NCI-H345 treated with DMSO at 0.1 percent for 48 hours (cell line): ENCODE measurements around the gene ADSS2.
"Not testable (repeated sequence)": the region's sequence is repeated elsewhere in the genome, so short reads cannot be mapped to it uniquely, and the experiment has no call there.

ENCODE experiments used
- DNase-seq: peaks from one replicate; lab custom pipeline; 2025; ENCODE audit not compliant: unreplicated experiment; lab: John Stamatoyannopoulos, UW

The ADSS2 gene

DNA sequence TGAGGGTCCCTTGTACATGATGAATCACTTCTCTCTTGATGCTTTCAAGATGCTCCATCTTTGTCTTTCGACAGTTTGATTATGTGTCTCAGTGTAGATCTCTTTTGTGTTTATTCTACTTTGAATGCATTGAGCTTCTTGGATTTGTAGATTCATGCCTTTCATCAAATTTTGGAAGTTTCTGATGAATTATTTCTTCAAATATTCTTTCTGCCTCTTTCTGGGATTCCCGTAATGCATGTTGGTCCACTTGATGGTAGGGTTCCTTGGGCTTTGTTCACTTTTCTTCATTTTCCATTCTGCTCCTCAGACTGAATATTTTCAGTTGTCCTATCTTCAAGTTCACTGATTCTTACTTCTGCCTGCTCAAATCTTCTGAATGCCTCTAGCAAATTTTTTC is 50.7 kb downstream of the ADSS2 start:
- no peak for DNase-seq

DNA sequence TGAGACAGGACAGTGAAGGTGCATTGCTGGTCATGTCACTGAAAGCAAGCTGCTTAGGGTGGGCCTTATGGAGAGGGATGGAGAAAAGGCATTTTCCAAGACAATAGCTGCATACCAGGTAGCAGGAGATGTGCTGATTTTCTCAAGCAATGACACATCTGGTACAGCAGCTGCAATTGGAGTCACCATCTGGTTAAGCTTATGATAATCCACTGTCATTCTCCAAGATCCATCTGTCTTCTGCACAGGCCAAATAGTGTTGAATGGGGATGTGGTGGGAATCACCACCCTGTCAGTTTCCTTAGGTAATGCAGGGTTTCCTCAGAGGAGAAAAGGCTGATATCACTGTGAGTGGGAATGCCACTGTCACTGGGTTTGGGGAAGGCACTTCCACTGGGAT is 54.6 kb downstream of the ADSS2 start:
- no peak for DNase-seq

DNA sequence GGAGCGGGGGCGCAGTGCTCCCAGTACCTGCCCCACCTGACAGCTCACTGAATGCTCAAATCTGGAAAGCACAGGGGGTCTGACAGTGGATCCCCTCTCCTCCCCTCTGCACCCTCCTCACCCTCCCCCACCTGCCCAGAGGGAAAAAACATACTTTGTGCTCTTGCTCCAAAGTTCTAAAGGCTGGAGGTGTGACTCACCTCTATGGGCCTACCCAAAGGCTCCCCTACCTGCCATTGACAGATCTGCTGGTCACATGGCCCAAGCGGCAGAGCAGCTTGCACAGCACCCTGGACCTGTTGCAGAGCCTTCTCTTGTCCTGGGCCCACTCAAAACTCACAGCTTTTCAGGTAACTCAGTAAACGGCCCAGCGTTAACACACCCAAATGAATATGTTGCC is 55.7 kb downstream of the ADSS2 start:
- no peak for DNase-seq

DNA sequence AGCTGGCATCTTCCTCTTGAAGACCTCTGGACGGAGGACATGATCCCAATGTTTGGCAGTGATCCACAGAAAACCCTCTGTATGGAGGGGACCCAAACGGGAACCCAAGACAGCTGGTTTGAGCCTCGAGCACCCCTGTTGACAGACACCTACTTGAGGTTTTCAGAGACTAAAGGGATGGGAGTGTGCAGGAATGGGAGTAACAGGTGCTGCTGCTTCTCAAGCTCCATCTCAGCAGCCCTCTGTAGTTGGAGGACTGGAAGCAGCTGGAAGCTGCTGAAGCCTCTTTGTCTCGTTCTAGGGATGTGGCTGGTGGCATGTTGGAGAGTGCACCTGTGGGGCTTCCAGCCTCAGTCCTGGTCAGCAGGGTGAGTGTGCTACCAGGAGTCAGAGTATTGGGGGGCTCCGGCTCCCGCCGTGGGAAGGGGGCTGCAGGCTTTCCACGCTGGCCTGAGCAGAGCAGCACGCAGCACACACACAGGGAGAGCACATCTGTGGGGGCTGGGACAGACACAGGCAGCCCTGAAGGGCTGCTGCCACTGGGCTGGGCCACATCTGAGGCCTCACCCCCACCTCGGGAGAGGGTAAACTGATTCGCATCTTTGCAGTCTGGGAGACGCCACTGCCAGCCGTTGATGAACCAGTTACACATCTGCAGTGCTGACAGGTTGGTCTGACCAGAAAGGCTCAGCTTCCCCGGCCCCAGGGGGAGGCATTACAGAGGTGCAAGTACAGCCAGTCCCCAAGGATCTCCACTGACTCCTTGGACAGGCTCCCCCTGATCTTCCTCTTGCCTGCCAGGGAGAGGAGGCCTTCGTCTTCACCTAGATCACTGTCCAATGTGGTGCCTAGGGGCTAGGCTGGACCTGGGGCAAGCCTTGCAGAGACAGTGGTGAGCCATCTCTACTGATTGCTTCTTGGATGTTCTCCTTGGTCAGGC is 56.6 kb downstream of the ADSS2 start:
- no peak for DNase-seq

DNA sequence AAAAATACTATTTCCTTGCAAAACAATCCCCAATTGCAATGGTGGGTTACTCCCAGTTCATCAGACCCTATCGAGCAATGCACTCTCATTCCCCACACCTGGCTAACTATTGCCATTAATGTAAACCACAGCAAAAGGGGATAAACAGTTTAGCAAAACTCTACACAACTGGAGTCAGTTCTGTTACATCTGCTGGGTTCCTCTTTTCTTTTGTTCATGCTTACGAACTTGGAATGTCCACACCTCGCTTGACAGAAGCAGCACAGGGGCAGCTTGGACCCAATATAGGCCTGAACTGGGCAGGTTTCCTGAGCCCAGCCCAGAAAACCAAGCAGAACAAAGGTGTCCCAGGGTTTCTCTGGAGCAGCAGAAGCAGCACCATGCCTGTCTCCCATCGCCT is 57.4 kb downstream of the ADSS2 start:
- no peak for DNase-seq

DNA sequence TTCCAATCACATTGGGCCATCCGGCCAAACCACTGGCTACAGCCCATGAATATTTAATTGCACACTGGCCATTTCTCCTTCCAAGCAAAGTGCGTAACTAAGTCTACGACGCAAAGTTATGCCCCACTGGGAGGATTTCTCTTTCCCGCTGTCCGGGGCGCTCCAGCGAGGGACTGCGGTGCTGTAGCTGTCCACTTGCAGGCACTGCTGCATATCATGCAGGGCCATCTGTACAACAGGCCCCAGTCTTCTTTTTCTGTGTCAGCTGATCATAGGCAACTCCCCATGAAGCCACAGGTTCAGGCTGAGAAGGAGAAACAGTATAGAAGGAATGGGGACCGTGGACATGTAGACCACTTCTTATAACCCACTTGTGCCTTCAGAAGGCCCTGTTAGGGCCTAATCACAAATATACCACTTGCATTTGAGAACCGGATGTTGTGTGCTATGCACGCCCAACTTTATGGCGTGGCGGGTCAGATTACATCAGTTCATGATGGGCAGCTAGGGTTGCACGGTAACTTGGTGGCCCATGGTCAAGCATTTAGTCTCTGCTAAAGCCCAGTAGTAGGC is 58.0 kb downstream of the ADSS2 start:
- DNase-seq = no peak

DNA sequence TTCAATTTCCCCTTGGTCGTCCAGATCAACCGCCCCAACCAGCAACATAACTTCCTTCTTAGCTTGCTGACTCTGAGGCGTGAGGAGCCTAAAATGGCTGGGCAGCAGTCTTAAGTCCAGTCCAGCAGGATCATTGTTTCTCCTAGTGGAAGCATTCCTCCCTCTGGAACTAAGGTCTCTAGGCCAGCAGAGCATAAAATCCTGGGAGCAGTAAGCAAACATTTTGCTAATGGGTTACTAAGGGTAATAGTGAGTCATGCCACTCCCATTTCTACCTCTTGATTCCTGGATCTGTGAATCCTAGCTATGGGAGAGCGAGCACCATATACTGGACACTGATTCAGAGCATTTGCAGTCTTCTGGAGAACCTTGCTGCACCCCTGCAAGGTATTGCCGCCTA is 59.9 kb downstream of the ADSS2 start:
- no peak for DNase-seq

DNA sequence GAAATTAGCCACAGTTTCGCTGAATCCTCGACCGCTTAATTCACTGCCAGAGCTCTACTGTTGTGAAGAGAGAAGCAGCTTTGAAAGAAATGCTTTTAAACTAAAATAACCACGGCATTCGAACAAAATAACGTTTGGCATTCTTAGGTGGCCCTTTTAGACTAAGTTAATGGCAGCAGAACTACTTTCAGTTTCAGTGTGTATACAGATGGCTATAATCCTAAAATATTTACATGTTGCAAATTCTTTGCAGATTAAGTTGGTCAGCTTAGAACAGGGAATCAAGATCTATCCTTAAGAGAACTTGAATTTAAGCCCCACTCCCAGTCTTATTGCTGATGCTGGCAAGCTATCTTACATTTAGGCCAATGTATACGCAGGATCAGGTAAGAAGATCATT is 62.7 kb downstream of the ADSS2 start:
- DNase-seq = no peak

DNA sequence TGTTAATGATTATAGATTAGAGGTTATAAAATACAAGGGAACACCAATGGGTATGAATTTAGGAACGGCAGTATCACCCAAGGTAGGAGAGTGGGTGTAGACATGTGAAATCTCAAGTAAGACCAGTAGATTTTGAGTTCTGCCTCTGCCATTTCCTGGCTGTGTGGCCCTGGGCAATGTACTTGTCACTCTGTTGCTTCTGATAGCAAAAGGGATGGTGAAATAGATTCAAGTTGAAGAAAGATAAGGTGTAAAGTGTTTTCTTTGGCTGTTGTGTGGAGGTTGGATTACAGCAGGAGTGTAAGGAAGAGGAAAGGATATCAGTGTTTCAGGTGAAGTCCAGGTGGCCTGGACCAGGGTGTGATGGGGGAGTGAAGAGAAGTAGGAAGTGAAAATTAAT is 64.3 kb downstream of the ADSS2 start:
- no peak for DNase-seq

DNA sequence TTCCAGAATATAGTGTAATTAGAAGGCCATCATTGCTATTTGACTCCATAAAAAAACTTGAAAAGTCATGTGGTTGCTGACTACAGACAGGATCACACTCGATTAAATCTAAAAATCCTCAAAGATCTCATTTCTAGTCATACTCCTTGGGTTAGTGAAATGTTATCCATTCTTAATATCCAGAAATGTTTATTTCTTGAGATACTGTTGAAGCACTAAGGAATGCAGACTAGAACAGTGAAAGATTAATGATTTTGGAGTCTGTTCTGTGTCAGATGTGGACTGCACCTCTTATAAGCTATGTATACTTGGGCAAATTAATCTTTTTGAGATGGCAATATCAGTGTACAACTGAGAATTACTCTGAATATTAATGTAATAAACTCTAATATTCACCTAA is 65.1 kb downstream of the ADSS2 start:
- DNase-seq = no peak

DNA sequence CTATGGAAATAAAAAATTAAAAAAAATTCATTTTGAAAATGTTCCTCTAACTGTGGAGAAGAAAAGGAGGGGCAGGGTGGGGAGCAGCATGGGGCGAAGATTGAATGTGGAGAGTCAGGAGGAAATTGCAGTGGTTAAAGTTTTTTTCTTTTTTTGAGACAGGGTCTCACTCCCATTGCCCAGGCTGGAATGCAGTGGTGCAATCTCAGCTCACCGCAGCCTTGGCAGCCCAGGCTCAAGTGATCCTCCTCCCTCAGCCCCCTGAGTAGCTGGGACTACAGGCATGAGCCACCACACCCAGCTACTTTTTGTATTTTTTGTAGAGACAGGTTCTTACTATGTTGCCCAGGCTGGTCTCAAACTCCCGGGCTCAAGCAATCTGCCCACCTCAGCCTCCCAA is 67.6 kb downstream of the ADSS2 start:
- DNase-seq = no peak

DNA sequence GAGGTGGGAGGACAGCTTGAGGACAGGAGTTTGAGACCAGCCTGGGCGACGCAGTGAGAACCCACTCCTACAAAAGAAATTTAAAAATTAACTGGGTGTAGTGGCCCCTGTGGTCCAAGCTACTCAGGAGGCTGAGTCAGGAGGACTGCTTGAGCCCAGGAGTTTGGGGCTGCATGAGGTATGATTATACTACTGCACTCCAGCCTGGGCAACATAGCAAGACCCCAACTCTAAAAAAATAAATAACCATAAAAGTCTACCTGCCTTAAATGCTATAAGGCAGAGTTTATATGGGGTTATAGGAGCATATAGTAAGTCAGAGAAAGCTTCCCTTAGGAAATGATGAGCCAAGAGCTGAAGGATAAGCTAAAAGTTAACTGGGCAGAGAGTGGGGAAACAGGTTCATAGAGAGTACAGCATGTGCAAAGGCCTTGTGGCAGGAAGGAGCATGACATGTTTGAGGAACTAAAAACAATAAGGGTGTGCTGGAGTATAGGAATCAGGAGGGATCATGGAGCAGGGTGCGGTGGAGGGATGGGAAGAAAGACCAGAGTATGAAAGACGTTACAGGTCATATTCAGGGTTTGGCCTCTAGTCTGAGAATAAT is 68.3 kb downstream of the ADSS2 start:
- DNase-seq = no peak

DNA sequence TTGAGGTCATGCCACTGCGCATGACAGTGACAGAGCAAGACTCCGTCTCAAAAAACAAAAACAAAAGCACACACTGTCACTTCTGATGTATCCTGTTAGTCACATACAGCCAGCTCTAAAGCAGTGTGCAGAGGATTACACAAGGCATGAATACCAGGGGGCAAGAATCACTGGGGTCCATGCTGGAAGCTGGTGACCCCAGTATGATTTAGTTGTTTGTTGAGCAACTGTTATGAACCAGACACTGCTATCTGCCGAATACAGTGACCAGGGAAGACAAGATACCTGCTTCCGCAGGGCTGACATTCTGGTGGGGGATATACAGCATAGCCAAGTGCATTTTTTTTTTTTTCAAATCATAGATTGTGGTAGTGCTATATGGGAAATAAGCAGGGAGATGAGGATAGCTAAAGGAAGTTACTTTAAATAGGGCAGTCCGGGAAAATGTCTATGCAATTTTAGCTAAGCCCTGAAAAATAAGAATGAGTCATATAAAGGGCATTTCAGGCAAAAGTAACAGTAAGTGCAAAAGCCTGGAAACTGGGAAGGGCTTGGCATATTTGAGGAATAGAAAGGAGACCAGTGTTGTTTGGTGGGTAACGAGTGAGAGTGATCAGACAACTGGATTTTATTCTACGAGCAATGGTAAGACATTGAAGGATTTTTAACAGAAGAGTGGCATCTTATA is 69.7 kb downstream of the ADSS2 start:
- no peak for DNase-seq

DNA sequence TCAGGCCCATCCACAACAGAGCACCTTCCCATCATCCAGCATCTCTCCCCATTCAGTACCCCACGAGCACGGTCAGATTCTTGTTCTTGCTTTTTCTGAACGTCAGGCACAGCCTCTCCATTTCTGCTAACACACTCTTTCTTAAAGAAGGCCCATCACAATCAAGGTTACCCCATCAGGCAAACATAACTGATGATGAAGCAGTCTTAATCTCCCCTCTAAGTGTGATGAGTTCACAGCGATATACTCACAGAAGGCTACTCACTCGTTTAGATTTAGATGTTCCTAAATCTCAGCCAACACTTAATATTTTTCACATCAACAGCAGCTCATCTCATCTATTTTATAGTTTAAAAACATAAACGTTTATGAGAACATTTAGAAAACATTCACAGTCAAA is 75.6 kb downstream of the ADSS2 start:
- DNase-seq = no peak

DNA sequence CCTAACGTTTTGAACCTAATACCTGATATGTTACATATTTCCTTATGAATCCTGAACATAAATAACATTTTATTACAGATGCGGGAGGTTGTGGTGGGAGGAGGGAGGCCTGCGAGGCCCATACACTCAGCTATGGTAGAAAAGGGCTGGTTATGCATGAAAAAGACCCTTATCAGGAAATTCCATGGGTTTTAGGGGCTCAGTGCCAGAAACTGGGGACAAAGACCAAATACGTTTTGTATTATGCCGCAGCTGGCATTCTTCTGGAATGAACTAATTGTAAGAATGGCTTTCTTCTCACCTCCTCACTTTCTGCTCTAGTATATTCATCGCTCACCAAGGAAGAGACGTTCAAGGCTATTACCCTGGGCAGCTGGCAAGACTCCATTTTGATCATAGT is 76.7 kb downstream of the ADSS2 start:
- no peak for DNase-seq

DNA sequence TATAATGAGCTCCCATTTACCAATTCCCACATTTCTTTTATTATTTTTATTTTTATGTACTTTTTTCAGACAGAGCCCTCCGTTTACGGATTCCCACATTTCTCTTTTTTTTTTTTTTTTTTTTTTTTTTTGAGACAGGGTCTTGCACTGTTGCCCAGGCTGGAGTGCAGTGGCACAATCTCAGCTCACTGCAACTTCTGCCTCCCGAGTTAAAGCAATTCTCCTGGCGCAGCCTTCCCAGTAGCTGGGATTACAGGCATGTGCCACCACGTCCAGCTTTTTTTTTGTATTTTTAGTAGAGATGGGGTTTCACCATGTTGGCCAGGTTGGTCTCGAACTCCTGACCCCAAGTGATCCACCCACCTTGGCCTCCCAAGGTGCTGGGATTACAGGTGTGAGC is 77.2 kb downstream of the ADSS2 start:
- not testable (repeated sequence) for DNase-seq

DNA sequence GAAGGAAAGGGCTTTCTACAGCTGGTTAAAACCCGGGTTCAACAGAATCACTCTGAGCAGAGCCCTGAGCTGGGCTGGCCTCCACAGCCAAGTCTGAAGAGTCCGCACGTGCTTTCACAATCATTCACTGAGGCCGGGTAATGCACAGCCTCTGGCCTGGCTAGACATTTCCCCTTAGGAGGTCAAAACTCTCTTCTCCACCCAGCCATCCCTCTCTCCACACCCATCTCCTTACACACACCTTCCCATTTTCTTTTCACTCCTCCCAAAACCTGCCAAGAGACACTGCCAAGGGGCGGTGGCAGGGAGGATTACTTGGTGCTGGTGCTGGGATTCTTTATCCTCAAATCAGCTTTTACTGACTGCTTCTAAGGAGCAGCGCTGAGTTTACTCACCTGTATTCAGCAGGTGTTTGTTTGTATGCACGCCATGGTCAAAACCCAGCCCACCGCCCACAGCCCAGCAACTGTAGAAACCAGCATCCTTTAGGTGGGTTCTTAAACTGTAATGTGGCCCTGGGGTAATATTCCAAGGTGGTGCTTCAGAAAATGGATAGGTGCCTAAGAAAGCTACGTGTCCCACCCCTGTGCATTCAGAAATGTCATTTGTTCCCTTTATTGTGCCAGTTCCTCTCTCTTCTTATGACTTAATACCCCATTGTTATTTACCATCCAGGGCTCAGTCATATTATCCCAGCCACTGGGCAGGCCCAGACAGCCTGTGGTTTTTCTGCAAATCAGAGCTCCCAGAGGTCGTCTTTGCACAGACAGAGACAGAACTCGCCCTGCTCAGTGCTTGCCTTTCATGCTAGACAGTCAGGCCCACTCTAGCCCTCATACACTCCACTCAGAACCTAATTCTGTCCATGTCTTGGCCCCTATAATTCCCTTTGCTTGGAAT is 80.2 kb downstream of the ADSS2 start:
- no peak for DNase-seq

DNA sequence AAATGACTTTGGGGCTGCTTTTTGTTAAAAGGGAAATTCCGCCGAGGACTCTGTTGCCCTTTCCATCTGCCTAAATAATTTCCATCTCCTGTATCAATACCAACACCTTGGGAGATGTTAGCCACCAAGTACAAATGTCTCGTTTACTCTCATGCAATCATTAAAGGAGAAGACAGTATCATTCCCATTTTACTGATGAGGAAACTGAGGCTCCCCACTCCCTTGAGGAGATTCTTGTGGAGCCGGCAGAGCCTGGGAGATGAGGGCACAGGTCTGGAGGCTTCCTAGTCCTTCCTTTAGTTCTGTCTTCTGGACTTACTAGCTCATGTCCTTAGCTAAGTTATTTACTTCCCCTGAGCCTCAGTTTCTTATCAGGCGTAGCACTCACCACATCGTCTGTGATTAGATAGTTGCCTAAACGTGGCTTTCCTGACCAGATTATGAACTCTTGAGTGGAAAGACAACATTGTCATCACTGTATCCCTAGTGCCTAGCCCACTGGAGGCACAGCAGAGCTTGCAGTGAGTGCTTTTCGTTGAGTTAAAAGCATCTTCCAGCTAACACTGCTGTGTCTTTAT is 81.6 kb downstream of the ADSS2 start:
- no peak for DNase-seq

DNA sequence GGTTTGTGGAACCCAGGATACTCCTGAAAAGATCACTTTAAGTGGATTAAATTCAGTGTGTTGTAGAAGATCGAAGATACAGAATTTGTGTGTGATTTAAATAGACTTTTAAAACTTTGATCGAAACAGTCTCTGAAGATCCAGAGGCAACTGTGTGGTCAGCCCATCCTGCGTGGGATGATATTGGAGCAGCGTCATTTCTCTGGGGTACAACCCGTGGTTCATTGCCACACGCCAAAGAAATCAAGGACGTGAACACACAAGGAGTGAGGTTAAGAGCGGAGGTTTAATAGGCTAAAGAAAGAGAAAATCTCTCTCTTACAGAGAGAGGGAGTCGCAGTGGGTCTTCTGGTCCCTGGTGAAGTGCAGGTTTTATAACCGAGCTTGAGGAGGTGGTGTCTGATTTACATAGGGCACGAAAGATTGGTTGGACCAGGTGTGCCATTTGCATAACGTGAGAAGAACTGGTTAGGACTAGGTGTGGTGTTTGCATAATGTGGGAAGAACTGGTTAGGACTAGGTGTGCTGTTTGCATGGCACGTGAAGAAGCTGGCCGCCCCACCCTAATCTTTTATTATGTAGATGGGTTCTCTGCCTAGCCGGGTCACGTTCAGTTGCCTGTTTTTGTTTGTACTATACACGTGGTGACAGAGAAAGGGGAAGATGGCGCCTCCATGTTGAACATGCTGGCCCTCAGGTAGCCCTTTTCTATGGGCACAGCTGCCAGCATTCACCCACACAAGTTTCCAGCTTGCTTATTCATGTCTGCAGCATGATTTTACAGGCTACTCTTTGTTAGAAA is 82.3 kb downstream of the ADSS2 start:
- DNase-seq = no peak

DNA sequence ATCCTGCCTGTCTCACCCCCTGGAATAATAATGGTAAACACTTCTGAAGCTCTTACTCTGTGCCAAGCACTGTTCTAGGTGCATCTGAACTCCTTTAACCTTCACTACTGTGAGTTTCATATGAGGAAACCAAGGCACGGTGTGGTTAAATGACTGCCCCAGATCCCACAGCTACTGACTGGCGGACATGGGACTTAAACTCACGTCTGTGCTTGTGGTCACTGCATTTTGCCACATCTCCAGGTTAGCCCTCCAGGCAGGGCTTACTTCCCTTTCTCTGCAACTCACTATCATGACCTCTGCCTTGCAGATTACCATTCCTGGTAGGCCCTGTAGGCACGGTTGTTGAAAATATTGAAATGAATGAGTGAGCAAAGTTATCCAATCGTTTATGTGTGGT is 83.4 kb downstream of the ADSS2 start:
- no peak for DNase-seq
